Measurements from ENCODE around the gene RAD9A.

Gene RAD9A

GRCh38 chr11:67395555-67396258 lies 3.9 kb downstream of the RAD9A start:
- no peak for DNase-seq (ENCODE audit: low read depth)
- TF ChIP-seq CTCF (conservative IDR thresholded peaks at IDR 0.05; ENCODE audit: low read length) = no peak
- H3K4me3 ChIP-seq (ENCODE audit: low read length) = no peak overlapping the region

GRCh38 chr11:67396259-67396581 lies 4.4 kb downstream of the RAD9A start:
- no peak for TF ChIP-seq CTCF (conservative IDR thresholded peaks at IDR 0.05; ENCODE audit: low read length)
- no peak overlapping the region for H3K4me3 ChIP-seq (ENCODE audit: low read length)
- no peak for DNase-seq (ENCODE audit: low read depth)

GRCh38 chr11:67396587-67397389 lies 5.0 kb downstream of the RAD9A start:
- no peak overlapping the region for H3K4me3 ChIP-seq (ENCODE audit: low read length)
- no peak for TF ChIP-seq CTCF (conservative IDR thresholded peaks at IDR 0.05; ENCODE audit: low read length)
- no peak for DNase-seq (ENCODE audit: low read depth)

- DNase-seq (ENCODE audit: low read depth) = no peak
- TF ChIP-seq CTCF (conservative IDR thresholded peaks at IDR 0.05; ENCODE audit: low read length) = no peak
- no peak overlapping the region for H3K4me3 ChIP-seq (ENCODE audit: low read length)
These were observed 5.8 kb downstream of the RAD9A start for GRCh38 chr11:67397536-67397935.

- TF ChIP-seq CTCF (conservative IDR thresholded peaks at IDR 0.05; ENCODE audit: low read length) = no peak
- DNase-seq (ENCODE audit: low read depth) = no peak
- H3K4me3 ChIP-seq (ENCODE audit: low read length) = no peak overlapping the region
These were observed 6.3 kb downstream of the RAD9A start for GRCh38 chr11:67397986-67398660.

GRCh38 chr11:67398661-67399563 lies 7.1 kb downstream of the RAD9A start:
- no peak overlapping the region; the same call in 1 of the 2 replicates for H3K4me3 ChIP-seq (ENCODE audit: low read length)
- no peak for DNase-seq (ENCODE audit: low read depth)
- TF ChIP-seq CTCF (conservative IDR thresholded peaks at IDR 0.05; ENCODE audit: low read length) = no peak

Measured in AG10803 (cell line).